HG03039 (cell line): ENCODE data around the gene DVL1.
"Not testable (repeated sequence)": the region's sequence is repeated elsewhere in the genome, so short reads cannot be mapped to it uniquely, and the experiment has no call there.

ENCODE experiments used
- ATAC-seq: cut with Tn5 transposase; IDR thresholded peaks from one replicate; pipeline ENCODE4 v1.9.1; 2021; ENCODE audit warnings: mild to moderate bottlenecking, moderate library complexity; ENCODE audit not compliant: unreplicated experiment

DVL1 gene

DNA sequence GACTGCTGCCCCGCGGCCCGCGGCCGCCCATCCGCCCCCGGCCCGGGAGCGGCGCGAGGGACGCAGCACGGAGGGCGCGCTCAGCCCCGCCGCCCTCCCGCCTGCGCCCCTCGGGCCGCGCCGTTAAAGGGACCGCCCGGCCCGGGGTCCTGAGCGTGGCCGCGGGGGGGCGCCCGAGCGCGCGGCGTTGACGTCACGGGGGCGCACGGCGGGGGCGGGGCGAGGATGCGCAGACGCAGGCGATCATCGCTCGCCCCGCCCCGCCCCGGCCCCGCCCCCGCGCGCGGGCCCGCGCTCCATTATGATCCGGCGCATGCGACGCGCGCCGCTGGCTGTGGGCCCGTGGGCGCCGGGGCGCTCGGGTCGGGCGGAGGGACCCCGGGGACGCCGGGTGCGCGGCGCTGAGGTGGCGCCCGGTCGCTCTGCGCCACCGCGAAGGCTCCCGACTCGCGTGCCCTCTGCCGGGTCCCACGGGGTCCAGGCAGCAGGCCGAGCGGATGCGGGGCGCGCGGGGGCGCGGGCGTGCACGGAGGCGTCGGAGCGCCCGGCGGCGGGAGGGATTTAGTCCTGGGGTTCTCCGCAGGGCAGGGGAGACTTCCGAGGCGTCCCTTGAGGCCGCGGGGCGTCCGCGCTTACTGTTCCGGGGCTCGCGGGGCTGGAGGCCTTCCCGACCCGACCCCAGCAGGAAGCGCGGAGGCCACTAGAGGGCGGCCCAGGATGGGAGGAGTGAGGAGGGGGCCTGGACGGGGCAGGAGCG lies at the start of gene DVL1:
DVL1 (minus strand) TSS at position 163 of the 757 bp plus-strand sequence. CDS start 353 bp downstream, outside the sequence.
- peak; percentile 54 for ATAC-seq

DNA sequence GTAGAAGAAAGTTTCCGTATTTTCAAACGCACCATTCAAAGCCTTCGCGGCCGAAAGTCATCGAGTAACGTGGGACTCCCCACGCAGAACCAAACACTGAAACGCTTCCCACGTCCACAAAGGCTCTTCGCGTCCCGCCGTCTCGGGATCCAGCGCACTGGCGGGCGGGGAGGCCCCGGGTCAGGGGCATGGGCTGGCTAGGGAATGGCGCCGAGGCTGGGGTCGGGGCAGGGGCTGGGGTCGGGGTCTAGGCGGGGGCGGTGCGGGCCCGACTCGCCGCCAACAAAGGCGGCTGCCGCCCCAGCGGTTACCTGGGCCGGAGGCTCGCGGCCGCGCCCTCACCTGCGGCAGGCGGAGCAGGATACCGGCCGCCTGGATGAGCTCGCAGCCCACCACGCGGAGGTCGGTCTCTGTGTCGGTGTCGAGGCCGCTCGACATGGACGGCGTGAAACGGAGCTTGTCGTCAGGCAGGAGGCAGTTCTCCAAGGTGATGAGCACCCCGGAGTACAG lies 49.5 kb upstream of the DVL1 start:
- peak; percentile 2 for ATAC-seq

DNA sequence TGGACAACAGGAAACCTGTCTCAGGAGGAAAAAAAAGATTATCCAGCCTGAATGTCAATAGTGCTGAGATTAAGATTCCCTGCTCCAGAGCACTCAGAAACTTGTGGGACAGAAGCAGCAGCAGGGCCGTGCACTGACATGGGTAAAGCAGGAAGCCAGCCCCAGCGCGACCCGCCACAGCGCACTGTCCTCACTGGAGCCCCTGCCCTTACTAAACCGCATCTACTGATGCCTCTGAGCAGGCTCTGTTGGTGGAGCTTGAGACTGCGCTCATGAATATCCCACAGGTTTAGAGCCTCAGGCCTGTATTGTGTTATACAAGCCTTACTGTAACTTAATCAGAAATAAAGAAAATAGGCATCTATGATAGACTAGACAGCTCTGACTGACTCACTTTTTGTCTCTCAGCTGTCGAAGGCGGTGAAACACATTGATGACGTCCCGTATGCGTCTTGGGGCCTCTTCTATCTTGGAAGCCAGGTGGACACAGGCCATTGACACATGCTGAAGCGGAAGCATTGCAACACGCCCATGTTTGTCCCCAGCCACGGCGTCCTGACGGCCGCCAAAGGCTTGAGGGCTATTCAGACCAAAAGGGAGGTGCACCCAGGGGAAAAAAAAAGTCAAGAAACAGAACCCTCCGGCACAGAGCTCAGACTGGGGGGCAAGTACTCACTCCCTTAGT lies 48.8 kb upstream of the DVL1 start:
- no peak for ATAC-seq

DNA sequence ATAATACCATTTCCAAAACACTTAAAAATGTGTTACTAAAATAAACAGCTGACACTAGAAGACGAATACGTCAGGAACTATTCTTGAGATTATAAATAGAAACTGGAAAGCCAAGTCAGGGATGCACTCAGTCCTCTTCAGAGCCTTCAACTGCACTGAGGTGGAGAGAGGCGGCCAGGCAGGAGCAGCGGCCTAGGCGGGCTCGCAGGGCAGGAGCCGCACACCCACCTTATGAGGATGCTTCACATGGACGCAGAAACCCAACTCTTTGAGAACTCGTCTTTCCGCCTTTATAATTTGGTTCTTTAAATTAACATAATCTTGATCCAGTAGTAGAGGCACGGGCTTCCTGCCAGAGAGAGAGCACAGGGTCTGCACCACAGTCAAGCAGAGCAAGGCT lies 45.9 kb upstream of the DVL1 start:
- no peak for ATAC-seq

DNA sequence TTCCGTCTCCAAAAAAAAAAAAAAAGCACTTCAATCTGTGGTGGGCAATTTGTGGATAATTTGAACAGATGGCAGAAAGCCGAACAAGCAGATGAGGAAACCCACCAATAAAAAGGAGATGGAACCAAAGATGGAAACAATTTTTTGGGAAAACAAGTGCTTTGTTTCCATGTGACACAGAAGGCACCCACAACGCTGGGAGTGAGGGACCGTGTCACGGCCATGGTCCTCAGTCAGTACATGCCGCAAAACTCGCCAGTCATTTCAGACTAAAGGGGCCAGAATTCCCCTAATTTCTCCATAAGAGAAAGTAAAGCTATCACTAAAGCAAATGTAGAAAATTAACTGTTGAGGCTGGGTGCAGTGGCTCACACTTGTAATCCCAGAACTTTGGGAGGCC lies 44.9 kb upstream of the DVL1 start:
- no peak for ATAC-seq

DNA sequence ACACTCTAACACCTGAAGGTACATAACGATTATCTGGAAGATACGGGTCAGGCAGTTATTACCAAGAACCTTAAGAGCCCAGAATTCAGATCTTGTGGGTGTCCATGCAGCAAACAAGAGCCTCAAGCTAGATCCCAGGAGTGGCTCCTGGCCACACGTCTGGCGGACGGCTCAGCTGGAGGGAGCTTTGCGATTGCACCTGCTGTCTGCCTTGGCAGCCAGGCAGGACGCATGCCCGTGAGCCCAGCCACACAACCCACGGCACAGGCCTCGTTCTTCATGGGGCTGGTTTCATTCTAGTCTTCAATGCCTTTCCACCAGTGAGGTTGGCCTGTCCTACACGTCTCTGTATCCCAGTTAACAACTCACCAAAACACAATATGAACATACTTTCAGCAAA lies 44.2 kb upstream of the DVL1 start:
- no peak for ATAC-seq

DNA sequence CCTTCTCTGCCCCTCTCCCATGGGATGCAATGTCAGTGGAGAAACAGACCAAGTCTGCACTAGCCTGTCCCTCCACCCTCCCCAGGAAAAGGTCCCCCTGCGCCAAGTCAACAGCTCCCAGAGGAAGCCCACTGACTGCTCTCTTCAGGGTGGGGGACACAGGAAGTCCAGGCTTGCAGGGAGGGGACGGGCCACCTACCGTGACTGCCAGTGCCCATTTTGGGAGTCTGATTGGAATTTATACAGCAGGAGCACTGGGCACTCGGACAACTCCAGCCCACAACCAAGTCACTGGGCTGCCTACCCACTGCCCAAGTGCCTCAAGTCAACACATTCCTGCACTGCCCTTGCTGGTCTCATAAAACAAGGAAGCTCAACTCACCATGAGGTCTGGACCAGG lies 43.8 kb upstream of the DVL1 start:
- no peak for ATAC-seq

DNA sequence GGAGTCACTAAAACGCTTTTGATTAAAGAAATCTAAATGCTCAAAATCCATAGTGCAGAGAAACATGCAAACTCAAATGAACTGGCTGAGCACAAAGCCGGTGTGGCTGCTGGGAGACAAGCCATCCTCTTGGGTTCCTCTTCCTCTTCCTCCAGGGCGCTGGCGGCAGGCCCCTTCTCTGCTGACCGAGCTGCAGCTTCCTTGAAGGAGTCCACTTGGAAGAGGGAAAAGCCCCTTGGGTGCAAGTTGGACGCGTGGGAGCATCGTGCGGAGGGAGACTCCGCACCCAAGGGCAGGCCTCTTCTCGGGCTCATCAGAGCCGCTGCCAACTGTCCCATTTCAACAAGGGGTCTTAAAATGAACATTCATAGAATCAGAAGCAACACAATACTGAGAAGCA lies 42.0 kb upstream of the DVL1 start:
- no peak for ATAC-seq

DNA sequence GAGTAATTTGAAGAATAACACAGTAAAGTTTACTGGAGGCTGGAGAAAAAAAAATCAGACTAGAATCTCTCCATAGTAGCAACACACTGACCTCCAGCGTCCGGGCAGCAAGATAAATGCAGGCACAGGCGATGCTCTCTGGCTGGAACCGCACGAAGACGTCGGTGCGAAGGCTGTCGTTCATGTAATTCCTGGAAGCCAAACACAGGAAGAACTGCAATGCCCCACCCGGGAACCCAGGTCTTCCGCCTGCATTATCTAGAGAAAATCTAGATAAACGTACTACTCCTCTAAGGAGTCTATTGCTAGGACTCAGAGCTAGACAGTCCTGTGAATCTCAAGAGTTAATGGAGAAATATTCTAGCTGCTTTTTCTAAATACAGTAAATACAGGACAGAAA lies 41.5 kb upstream of the DVL1 start:
- no peak for ATAC-seq

DNA sequence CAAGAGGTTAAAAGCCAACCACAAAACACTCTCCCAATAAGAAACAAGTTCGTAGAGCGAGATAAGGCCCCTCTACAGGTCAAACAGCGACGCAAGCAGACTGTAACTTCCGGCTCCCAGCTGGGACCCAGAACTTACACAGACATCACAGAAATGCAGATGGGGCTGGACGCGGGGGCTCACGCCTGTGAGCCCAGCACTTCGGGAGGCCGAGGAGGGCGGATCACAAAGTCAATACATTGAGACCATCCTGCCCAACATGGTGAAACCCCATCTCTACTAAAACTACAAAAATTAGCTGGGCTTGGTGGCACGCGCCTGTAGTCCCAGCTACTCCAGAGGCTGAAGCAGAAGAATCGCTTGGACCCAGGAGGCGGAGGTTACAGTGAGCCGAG lies 38.9 kb upstream of the DVL1 start:
- ATAC-seq = no peak

DNA sequence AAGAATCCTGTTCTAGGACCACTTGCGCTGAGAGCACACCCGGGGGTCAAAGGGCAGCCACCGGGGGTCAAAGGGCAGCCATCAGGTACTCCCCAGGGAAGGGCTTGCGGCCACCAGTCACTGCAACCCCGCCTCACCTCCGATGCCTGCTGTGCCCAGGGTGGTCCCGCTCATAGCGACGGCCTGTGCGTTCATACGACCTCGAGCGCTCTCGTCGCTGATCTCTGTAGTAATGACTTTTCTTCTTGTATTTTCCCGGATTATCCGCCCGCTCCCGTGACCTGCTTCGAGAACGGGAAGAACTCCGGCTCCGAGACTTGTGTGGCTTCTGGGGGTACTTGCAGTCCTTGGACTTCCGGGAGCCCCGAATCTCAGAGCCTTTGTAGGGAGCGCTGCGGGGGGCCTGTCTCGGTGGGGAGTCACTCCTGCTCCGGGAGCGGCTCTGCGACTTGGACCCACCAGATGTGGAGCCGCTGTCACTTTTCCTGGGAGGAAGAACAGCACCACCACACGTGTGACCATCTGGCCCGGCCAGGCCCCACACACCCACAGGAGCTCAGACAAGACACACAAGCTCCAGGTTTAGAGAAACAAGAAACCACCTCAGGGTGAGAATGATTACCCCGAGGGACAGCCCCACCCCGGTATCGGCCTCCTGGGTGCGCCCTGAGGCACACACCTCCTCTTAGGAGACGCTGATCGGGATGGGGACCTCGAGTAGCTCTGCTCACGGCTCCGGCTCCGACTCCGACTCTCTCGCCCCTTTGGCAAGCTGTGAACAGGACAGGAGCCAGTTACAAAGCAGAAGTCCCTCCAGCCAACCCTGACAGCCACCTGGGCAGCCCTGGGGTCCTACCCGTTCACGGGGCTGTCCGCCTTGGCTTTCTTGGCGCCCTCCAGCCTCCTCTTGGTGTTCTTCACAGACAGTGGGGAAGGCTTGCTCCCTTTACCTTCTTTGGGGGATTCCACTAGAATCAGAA lies 38.2 kb upstream of the DVL1 start:
- ATAC-seq = no peak

DNA sequence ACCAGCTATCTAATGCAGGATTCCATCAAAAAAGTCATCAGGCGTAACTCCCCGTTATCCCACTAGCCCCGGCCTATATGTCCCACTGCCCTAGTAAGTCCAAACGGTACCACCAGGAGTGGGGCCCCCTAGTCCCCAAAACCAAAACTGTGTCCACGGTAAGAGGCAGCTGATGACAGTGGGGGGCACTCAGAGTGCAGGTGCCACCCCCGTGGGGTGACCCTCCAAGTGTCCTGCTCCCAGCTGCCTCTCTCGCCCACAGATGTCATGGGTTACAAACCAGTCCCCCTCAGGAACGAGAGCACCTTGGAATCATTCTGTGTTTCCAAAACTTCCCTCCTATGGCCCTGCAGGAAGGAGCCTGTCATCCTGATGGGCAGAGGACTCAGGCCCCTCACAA lies 36.7 kb upstream of the DVL1 start:
- no peak for ATAC-seq

DNA sequence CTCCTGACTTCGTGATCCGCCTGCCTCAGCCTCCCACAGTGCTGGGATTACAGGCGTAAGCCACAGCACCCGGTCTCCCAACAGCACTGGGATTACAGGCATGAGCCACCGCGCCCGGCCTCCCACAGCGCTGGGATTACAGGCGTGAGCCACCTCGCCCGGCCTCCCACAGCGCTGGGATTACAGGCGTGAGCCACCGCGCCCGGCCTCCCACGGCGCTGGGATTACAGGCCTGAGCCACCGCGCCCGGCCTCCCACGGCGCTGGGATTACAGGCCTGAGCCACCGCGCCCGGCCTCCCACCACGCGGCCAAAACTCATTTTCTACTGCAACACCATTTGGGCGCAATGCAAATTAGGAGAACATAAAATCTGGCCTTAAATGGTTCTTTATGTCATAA lies 36.1 kb upstream of the DVL1 start:
- ATAC-seq = not testable (repeated sequence)

DNA sequence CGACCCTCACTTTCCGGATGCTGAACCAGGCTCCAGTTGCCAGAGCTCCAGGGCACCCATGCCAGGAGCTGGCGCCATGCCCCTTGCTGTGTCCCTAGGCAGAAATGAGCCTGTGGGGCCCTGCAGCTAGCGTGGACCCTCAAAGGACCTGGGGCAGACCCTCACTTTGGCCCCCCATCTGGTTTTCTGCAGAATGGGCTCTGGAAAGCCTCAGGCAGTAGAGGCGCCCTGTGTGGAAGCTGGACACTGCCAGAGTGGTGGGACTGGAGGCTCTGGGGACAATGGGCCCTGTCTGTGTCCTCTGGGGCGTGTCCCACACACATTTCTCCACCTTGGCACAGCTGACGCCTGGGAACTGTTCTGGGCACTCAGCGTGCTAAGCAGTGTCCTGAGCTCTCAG lies 32.1 kb upstream of the DVL1 start:
- no peak for ATAC-seq

DNA sequence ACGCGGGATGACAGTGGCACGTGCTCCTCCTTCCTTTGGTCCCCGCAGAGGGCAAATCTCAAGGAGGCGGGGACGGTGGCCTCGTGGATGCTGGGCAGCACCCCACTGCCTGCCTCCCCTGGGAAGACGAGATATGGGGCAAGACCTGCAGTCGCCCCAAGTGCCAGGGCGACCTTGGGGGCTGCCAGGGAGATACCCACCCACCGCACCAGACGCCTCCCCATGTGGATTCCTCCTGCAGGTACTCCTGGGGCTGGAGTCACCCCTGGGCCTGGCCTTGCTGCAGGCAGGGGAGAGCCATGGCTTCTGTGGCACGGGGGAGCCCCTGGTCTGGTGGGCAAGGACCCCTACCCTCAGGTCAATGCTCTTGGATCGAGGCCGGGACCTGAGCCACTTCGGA lies 31.6 kb upstream of the DVL1 start:
- no peak for ATAC-seq

DNA sequence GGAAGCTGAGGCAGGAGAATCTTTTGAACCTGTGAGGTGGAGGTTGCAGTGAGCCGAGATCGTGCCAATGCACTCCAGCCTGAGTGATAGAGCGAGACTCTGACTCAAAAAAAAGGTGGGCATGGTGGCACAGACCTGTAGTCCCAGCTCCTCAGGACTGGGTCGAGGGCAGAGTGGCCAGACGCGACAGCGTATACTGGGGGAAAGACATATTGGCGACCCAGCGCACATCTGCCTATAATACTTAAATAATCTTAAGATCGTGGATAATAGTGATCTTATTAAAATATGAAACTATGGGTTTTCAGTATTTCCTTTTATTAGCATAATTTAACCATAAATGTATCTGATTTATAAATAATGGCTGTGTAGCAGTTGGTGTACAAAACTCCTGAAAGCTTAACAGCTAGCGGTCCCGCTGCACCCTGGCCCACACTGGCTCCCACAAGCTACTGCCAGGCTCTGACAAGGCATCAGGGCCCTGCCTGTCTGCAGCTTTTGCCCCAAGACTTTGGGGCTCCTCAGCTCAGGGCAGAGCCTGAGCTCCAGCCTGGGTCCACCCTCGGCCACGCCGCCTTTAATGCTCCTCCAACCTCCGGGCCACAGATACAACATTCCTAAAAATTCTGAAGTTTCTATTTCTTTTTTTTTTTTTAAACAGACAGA lies 28.5 kb upstream of the DVL1 start:
- ATAC-seq = no peak

DNA sequence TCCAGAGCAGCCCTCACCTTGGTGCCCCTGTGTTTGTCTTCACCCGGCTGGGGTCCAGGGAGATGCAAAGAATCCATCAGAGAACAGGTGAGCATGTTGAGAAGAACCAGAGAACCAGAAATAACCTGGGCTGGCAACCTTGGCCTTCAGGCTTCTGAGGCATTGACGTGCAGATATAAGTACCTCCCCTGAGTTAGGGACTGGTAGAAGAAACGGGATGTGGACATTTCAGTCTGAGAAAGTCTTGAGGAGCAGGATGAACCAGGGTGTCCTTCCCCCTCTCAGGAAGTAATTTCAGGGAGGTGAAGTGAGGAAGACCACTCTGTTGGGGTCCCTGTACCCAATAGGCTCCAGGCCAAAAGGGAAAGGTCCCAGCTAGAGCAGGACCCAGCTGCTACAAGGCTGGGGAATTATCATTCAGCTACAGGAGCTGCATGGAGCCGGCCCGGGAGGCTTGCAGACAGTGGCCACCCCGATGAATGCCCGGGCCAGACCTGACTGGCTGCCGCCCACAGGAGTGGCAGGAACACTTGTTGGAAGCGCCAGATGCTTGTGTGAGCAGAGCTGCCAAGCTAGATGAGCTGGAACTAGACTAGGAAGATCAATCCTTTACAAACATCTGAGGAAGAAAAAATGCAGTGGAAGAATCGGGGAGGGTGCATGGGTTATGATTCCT lies 27.5 kb upstream of the DVL1 start:
- no peak for ATAC-seq

DNA sequence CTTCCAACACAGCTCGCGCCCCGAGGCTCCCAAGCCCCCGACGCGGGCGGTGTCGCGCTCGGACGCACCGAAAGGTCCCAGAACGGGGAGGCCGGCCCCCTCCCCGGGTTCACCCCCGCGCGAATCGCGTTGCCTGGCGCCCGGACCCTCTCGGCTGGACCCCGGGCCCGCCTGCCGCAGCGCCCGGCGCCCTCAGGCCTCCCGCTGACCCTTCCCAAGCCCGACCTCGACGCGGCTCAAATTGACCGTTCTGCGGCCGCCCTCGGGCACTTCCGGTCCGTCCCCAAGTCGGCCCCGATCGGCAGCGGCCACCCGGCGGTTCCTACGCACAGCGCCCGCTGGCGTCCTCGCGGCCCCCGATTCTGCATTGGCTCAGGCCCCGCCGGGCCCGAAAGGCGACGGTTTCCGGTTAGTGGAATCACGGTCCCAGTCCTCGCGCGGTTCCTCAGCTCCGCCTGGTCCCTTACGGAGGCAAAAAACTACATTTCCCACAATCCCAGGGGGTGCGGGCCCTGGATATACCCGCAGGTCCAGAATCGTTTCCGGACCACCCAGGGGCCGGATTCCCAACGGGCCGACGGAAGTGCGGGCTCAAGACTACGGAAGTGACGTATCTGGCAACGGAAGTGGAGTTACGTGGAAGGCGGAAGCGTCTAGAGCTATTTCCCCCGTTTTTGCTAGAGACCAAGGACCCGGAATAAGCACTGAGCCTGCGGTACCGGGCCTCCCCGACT lies 25.9 kb upstream of the DVL1 start, which contains the start of gene AURKAIP1:
AURKAIP1 (minus strand) TSS at position 279 of the 734 bp plus-strand sequence. CDS start 451 bp downstream, outside the sequence.
- peak; percentile 75 for ATAC-seq

DNA sequence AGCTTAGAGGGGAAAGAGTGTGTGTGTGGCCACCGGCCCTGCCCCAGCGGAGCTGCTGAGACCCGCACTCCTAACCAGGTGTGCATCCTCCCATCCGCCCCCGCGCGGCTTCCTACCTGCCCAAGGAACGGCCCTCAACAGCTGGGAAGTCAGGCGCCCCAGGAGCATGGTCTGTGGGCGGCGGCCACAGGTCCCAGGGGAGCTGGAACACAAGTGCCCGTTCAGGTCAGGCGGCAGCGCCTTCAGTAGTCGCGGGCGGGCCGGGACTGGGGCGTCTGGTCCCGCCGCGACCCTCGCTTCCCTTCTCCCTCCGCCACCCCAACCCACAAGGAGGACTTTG lies 25.3 kb upstream of the DVL1 start:
- peak; percentile 0 for ATAC-seq
